Stimulated activated CD4-positive, alpha-beta T cell treated with anti-CD3 and anti-CD28 coated beads, Interleukin-4, amount 100 ng/mL, for 4 hours (primary cell): ENCODE measurements around the gene ANO3.

Source experiments
- DNase-seq, 2 experiments: peaks; one replicate each; pipeline ENCODE4 v3.0.0-alpha.2; 2020

ANO3 gene

GRCh38 chr11:26510164-26510563, 178.2 kb downstream of the ANO3 start:
- DNase-seq: no peak

- DNase-seq: no peak
These were observed 178.8 kb downstream of the ANO3 start for GRCh38 chr11:26510756-26511155.

GRCh38 chr11:26512196-26512595, 180.3 kb downstream of the ANO3 start:
- no peak for DNase-seq

- no peak for DNase-seq
These were observed 187.5 kb downstream of the ANO3 start for GRCh38 chr11:26519469-26519868.

GRCh38 chr11:26522912-26523610, 191.1 kb downstream of the ANO3 start:
- no peak for DNase-seq

GRCh38 chr11:26527685-26528084, 195.8 kb downstream of the ANO3 start:
- no peak for DNase-seq

GRCh38 chr11:26537341-26537740, 205.4 kb downstream of the ANO3 start:
- DNase-seq: no peak

- no peak for DNase-seq
These were observed 207.6 kb downstream of the ANO3 start for GRCh38 chr11:26539517-26539916.

- DNase-seq: no peak
These were observed 209.9 kb downstream of the ANO3 start for GRCh38 chr11:26541870-26542269.

- DNase-seq: no peak
These were observed 217.2 kb downstream of the ANO3 start for GRCh38 chr11:26549176-26549575.

- DNase-seq: no peak
These were observed 218.1 kb downstream of the ANO3 start for GRCh38 chr11:26550022-26550421.

GRCh38 chr11:26551186-26551801, 219.4 kb downstream of the ANO3 start:
- DNase-seq: no peak

GRCh38 chr11:26553182-26553581, 221.3 kb downstream of the ANO3 start:
- DNase-seq: no peak

- DNase-seq: no peak
These were observed 222.5 kb downstream of the ANO3 start for GRCh38 chr11:26554455-26554854.

GRCh38 chr11:26556582-26556981, 224.7 kb downstream of the ANO3 start:
- no peak for DNase-seq

- no peak for DNase-seq
These were observed 225.7 kb downstream of the ANO3 start for GRCh38 chr11:26557666-26558065.

- DNase-seq: no peak
These were observed 226.3 kb downstream of the ANO3 start for GRCh38 chr11:26558190-26558589.

GRCh38 chr11:26569646-26570045, 237.7 kb downstream of the ANO3 start:
- no peak for DNase-seq

GRCh38 chr11:26571861-26572654, 240.1 kb downstream of the ANO3 start, which contains the start of gene MUC15:
TSS of gene MUC15 (minus strand) at chr11:26572263. CDS start at chr11:26567094, 5,169 bp downstream.
- DNase-seq: no peak

GRCh38 chr11:26572770-26573402, 241.0 kb downstream of the ANO3 start:
- no peak for DNase-seq

- DNase-seq: no peak
These were observed 242.0 kb downstream of the ANO3 start for GRCh38 chr11:26573896-26574295.

- DNase-seq: no peak
These were observed 244.0 kb downstream of the ANO3 start for GRCh38 chr11:26575946-26576345.

- DNase-seq: no peak
These were observed 247.2 kb downstream of the ANO3 start for GRCh38 chr11:26578998-26579661.
